Mucosa of stomach (tissue), 1 donor: Measurements from ENCODE around the gene ATG13.
A peak's percentile ranks its signal among the peaks of the same experiment; 100 is the strongest.
"Not testable (repeated sequence)": the region's sequence is repeated elsewhere in the genome, so short reads cannot be mapped to it uniquely, and the experiment has no call there.

ENCODE experiments used
- H3K27me3 ChIP-seq: one replicate; pipeline ENCODE4 v1.7.0; 2013; ENCODE audit warnings: mild to moderate bottlenecking, low read length; ENCODE audit not compliant: control insufficient read depth, insufficient read depth
- H3K36me3 ChIP-seq: one replicate; pipeline ENCODE4 v1.7.0; 2013; ENCODE audit warnings: low read length; ENCODE audit not compliant: control insufficient read depth, insufficient read depth
- H3K4me1 ChIP-seq: one replicate; pipeline ENCODE4 v1.7.0; 2013; ENCODE audit warnings: mild to moderate bottlenecking, low read length; ENCODE audit not compliant: control insufficient read depth, insufficient read depth
- H3K4me3 ChIP-seq: one replicate; pipeline ENCODE4 v1.7.0; 2013; ENCODE audit warnings: low read length
- H3K9ac ChIP-seq: one replicate; pipeline ENCODE4 v1.7.0; 2013; ENCODE audit warnings: mild to moderate bottlenecking, low read length, moderate library complexity
- H3K9me3 ChIP-seq: one replicate; pipeline ENCODE4 v1.7.0; 2013; ENCODE audit warnings: mild to moderate bottlenecking, low read length, moderate library complexity; ENCODE audit not compliant: control insufficient read depth
- donor health status: Pancreatic carcinoma.

ATG13 gene

GRCh38 chr11:46617134-46617971 is at the start of gene ATG13, which contains the start of gene HARBI1:
Gene ATG13, plus strand, starts transcription at chr11:46617553. Its CDS starts 26,739 bp downstream, at chr11:46644292.
Gene HARBI1, minus strand, starts transcription at chr11:46617227. Its CDS starts 990 bp downstream, at chr11:46616237.
- peak within 1 kb of the TSS; percentile 99 for H3K9ac ChIP-seq
- peaks cover 18% of the 10 kb centered on the region for H3K4me1 ChIP-seq

GRCh38 chr11:46570790-46571398 is 46.5 kb upstream of the ATG13 start:
- H3K9me3 ChIP-seq = no peaks in the 10 kb centered on the region
- no peaks in the 10 kb centered on the region for H3K36me3 ChIP-seq
- no peak overlapping the region for H3K9ac ChIP-seq
- H3K4me1 ChIP-seq = peaks cover under 1% of the 10 kb centered on the region
- no peaks in the 10 kb centered on the region for H3K27me3 ChIP-seq
- no peak overlapping the region for H3K4me3 ChIP-seq

More at GRCh38 chr11:46617134-46617971, at the start of gene ATG13, which contains the start of gene HARBI1:
- Histone ChIP-seq H3K4me3 (peak within 1 kb of the TSS; percentile 66), H3K9me3 (no peaks in the 10 kb centered on the region), H3K27me3 (no peaks in the 10 kb centered on the region), H3K36me3 (no peaks in the 10 kb centered on the region)

- Histone ChIP-seq H3K9me3 (no peaks in the 10 kb centered on the region), H3K36me3 (no peaks in the 10 kb centered on the region), H3K4me1 (peaks cover 6% of the 10 kb centered on the region), H3K27me3 (no peaks in the 10 kb centered on the region), H3K4me3 (no peak overlapping the region), H3K9ac (no peak overlapping the region)
Measured at GRCh38 chr11:46574656-46575055, 42.7 kb upstream of the ATG13 start.

GRCh38 chr11:46577058-46577457 is 40.3 kb upstream of the ATG13 start:
- H3K36me3 ChIP-seq = no peaks in the 10 kb centered on the region
- no peaks in the 10 kb centered on the region for H3K9me3 ChIP-seq
- H3K27me3 ChIP-seq = no peaks in the 10 kb centered on the region
- H3K4me3 ChIP-seq = no peak overlapping the region
- H3K9ac ChIP-seq = no peak overlapping the region
- peaks cover 8% of the 10 kb centered on the region for H3K4me1 ChIP-seq

- Histone ChIP-seq H3K36me3 (no peaks in the 10 kb centered on the region), H3K4me3 (no peak overlapping the region), H3K9ac (no peak overlapping the region), H3K27me3 (no peaks in the 10 kb centered on the region), H3K4me1 (peaks cover 3% of the 10 kb centered on the region), H3K9me3 (no peaks in the 10 kb centered on the region)
Measured at GRCh38 chr11:46582588-46582987, 34.8 kb upstream of the ATG13 start.

GRCh38 chr11:46583513-46583912 is 33.8 kb upstream of the ATG13 start:
- not testable (repeated sequence) for H3K4me1 ChIP-seq, H3K4me3 ChIP-seq, H3K9me3 ChIP-seq, H3K27me3 ChIP-seq, H3K9ac ChIP-seq, H3K36me3 ChIP-seq

GRCh38 chr11:46588131-46588530 is 29.2 kb upstream of the ATG13 start:
- peaks cover 25% of the 10 kb centered on the region for H3K4me1 ChIP-seq
- no peaks in the 10 kb centered on the region for H3K36me3 ChIP-seq
- H3K27me3 ChIP-seq = no peaks in the 10 kb centered on the region
- H3K9me3 ChIP-seq = no peaks in the 10 kb centered on the region
- H3K9ac ChIP-seq = no peak overlapping the region
- H3K4me3 ChIP-seq = no peak overlapping the region

- H3K9me3 ChIP-seq = no peaks in the 10 kb centered on the region
- H3K4me3 ChIP-seq = no peak overlapping the region
- no peaks in the 10 kb centered on the region for H3K27me3 ChIP-seq
- H3K4me1 ChIP-seq = peaks cover 25% of the 10 kb centered on the region
- H3K9ac ChIP-seq = no peak overlapping the region
- H3K36me3 ChIP-seq = no peaks in the 10 kb centered on the region
Measured at GRCh38 chr11:46588915-46589314, 28.4 kb upstream of the ATG13 start.

- Histone ChIP-seq H3K4me1 (peaks cover 29% of the 10 kb centered on the region), H3K9ac (no peak overlapping the region), H3K9me3 (no peaks in the 10 kb centered on the region), H3K4me3 (no peak overlapping the region), H3K27me3 (no peaks in the 10 kb centered on the region), H3K36me3 (no peaks in the 10 kb centered on the region)
Measured at GRCh38 chr11:46590740-46591605, 26.4 kb upstream of the ATG13 start.

GRCh38 chr11:46593550-46594373 is 23.6 kb upstream of the ATG13 start, which contains the start of gene AMBRA1:
Gene AMBRA1, minus strand, starts transcription at chr11:46594023. Its CDS starts 45,643 bp downstream, at chr11:46548380.
- Histone ChIP-seq H3K9ac (peak within 1 kb of the TSS; percentile 80), H3K4me1 (peaks cover 29% of the 10 kb centered on the region), H3K9me3 (no peaks in the 10 kb centered on the region), H3K4me3 (peak within 1 kb of the TSS; percentile 91), H3K36me3 (no peaks in the 10 kb centered on the region), H3K27me3 (no peaks in the 10 kb centered on the region)

GRCh38 chr11:46594374-46594700 is 23.0 kb upstream of the ATG13 start:
- Histone ChIP-seq H3K9me3 (no peaks in the 10 kb centered on the region), H3K36me3 (no peaks in the 10 kb centered on the region), H3K4me3 (no peak overlapping the region), H3K27me3 (no peaks in the 10 kb centered on the region), H3K9ac (peak overlapping the region; percentile 80), H3K4me1 (peaks cover 25% of the 10 kb centered on the region)
